HFFc6 (cell line): ENCODE measurements around the gene HCRT. TPM values are rescaled to one million over a fixed set of nuclear protein-coding genes. Genes with fewer than 3 reads are reported as not detected.

Experiments
- DNase-seq: peaks from one replicate; pipeline ENCODE4 v3.0.0-alpha.2; 2018
- H3K27ac Mint-ChIP-seq: 2 replicates; pipeline ENCODE4 v1.8.0; 2020; ENCODE audit warnings: mild to moderate bottlenecking, mixed read lengths
- H3K27me3 Mint-ChIP-seq: 2 replicates; pipeline ENCODE4 v1.8.0; 2021; ENCODE audit warnings: mild to moderate bottlenecking, moderate library complexity, mixed read lengths; ENCODE audit not compliant: insufficient read depth
- H3K36me3 Mint-ChIP-seq: 2 replicates; pipeline ENCODE4 v1.8.0; 2021; ENCODE audit warnings: low read depth, mixed read lengths
- H3K4me1 Mint-ChIP-seq: 2 replicates; pipeline ENCODE4 v1.8.0; 2020; ENCODE audit warnings: low read depth, mixed read lengths
- H3K4me3 Mint-ChIP-seq: 2 replicates; pipeline ENCODE4 v1.8.0; 2020; ENCODE audit warnings: mild to moderate bottlenecking, moderate library complexity, mixed read lengths
- H3K9me3 Mint-ChIP-seq: 2 replicates; pipeline ENCODE4 v1.8.0; 2020; ENCODE audit warnings: mild to moderate bottlenecking, mixed read lengths
- total RNA-seq, 6 experiments: library from RNA; stranded (reverse); fragmentation: NEBNext Ultra II Directional; extraction: Animal tissue kit (Norgen Biotek cat#: 25700); gene quantifications; 2 replicates in 1 of 6; 3 replicates in 5 of 6; pipeline ENCODE4 v1.2.3, GENCODE V29; 2021
- TF ChIP-seq, protein P1 (sequence below): fragments of 200-600 bp; sonication (generic); IDR thresholded peaks from 2 replicates; pipeline ENCODE4 v1.5.0; 2021; ENCODE audit warnings: antibody characterized with exemption, mild to moderate bottlenecking

Gene HCRT
- total RNA-seq, 6 experiments from 2014 or later: not detected

DNA sequence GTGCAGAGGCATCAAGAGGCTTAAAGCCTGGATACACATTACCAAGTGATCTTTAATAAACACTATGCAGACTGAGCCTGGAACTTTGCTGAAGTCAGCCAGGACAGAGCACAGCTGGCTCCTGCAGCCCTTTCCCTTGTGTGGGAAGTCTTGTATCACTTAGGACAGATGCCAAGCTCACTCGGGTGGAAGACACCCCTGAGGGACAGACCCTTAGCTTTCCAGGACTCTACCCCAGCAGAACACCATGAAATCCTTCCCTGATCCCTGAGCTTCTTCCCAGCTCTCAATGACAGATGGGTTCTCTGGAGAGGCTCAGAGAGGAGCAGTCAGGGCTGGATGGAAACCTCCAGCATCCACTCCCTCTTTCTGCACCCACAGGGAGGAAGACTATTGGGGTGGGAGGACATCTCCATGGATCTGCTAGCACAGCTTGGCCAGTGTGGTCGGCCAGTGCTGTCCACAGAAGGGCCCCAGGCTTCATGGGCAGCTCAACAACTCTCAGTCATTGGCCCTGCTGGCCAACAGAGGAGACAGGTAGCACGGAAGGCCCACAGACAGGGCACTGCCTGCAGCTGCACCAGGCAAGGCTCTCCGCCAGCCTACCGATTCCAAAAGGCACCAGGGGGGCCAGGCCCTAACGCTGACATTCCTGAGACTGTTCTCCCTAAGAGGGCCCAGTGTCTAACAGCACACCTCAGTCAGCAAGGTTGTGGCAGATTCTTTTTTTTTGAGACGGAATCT lies 46.3 kb downstream of the HCRT start:
- Mint-ChIP-seq H3K4me3 (no peak overlapping the region), H3K27ac (no peak overlapping the region), H3K9me3 (no peaks in the 10 kb centered on the region), H3K27me3 (peaks cover 3% of the 10 kb centered on the region), H3K36me3 (peaks cover 10% of the 10 kb centered on the region), H3K4me1 (peaks cover 54% of the 10 kb centered on the region)
- no peak for DNase-seq
- TF ChIP-seq, protein P1, sequence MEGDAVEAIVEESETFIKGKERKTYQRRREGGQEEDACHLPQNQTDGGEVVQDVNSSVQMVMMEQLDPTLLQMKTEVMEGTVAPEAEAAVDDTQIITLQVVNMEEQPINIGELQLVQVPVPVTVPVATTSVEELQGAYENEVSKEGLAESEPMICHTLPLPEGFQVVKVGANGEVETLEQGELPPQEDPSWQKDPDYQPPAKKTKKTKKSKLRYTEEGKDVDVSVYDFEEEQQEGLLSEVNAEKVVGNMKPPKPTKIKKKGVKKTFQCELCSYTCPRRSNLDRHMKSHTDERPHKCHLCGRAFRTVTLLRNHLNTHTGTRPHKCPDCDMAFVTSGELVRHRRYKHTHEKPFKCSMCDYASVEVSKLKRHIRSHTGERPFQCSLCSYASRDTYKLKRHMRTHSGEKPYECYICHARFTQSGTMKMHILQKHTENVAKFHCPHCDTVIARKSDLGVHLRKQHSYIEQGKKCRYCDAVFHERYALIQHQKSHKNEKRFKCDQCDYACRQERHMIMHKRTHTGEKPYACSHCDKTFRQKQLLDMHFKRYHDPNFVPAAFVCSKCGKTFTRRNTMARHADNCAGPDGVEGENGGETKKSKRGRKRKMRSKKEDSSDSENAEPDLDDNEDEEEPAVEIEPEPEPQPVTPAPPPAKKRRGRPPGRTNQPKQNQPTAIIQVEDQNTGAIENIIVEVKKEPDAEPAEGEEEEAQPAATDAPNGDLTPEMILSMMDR: no peak

DNA sequence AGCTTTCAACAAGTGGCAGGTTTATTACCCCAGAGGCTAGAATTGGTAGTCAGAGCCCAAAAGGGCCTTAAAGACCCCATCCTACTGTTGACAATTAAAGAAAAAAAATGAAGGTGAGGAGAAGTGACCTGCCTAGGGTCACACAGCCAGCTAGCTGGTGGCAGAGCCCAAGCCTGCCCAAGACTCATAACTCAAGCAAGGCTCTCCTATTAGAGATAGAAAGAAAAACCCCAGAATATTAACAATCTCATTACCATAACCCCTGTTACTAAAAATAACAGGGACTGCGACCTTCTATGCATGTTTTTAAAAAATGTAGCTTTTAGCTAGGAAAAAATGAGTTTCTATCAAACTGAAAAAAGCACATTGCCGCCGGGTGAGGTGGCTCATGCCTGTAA lies 48.6 kb downstream of the HCRT start:
- peaks cover 3% of the 10 kb centered on the region for H3K27me3 Mint-ChIP-seq
- H3K9me3 Mint-ChIP-seq: no peaks in the 10 kb centered on the region
- H3K4me3 Mint-ChIP-seq: no peak overlapping the region
- TF ChIP-seq, protein P1: no peak
- H3K27ac Mint-ChIP-seq: 0 out of 2 replicates have a peak overlapping the region, but pooled peaks have one; percentile 89
- peaks cover 18% of the 10 kb centered on the region for H3K36me3 Mint-ChIP-seq
- H3K4me1 Mint-ChIP-seq: peaks cover 55% of the 10 kb centered on the region
- no peak for DNase-seq

DNA sequence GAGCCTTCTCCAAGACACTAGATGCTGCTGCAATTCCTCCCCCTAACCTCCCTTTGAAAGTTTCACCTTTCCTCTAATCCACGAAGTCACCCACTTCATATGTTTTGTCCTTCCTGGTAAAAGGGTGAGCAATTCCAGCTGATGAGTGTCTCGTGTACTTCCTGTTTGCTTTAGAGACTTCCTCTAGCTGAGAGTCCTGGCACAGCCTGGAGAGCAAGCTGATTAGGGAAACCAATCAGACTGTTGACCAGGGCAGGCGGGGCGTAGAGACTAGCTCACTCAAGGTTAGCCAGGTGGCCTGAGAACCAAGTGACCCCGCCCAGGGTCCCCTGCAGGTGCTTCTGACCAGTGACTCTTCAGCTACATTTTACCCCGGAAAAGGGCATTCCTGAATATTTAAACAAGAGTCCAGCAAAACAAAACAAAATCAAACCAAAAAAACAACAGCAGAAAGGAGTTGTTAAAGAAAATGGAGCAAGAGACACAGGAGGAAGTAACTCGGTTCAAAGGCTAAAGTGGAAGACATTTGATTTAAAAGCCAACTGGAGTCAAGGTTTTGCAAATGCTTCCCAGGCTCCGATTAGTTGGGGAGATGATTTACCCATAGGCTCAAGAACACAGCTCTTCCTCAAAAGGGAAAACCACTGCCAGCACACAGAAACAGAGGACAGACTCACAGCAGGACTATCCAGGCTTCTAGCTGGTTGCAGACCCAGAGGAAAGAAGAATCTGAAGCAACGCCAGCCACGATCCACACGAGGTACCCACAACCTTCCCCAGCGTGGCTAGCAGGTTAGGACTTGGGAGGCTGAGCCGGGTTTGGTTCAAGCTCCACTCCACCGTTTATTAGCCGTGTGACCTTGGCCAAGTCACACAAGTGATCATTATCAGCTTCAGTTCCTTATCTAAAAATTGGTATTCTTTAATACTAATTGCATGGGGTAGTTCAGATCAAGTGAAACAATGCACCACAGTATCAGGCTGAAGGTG lies 49.3 kb downstream of the HCRT start:
- DNase-seq: peak; percentile 57
- Mint-ChIP-seq H3K9me3 (no peaks in the 10 kb centered on the region), H3K4me1 (peaks cover 55% of the 10 kb centered on the region), H3K36me3 (peaks cover 23% of the 10 kb centered on the region), H3K27ac (peak overlapping the region; percentile 89), H3K4me3 (peak overlapping the region; percentile 62), H3K27me3 (peaks cover 3% of the 10 kb centered on the region)
- TF ChIP-seq, protein P1: no peak

DNA sequence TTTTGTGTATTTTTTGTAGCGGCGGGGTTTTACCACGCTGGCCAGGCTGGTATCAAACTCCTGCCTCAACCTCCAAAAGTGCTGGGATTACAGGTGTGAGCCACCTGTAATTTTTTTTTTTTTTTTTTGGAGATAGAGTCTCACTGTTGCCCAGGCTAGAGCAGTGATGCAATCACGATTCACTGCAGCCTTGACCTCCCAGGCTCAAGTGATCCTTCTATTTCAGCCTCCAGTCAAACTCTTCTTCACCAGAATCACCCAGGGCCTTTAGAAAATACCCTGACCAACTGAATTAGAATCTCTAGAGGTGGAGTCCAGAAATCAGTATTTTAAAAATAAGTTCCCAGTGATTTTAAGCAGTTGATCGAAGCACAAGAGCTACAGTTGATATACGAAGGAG lies 50.1 kb downstream of the HCRT start:
- H3K36me3 Mint-ChIP-seq: peaks cover 28% of the 10 kb centered on the region
- H3K27me3 Mint-ChIP-seq: peaks cover 6% of the 10 kb centered on the region
- DNase-seq: no peak
- peaks cover 60% of the 10 kb centered on the region for H3K4me1 Mint-ChIP-seq
- H3K9me3 Mint-ChIP-seq: no peaks in the 10 kb centered on the region
- peak overlapping the region; percentile 89 for H3K27ac Mint-ChIP-seq
- TF ChIP-seq, protein P1: no peak
- H3K4me3 Mint-ChIP-seq: peak overlapping the region; percentile 62; the same call in 1 of the 2 replicates

Other genes starting within 250 kb of the HCRT start
- gene CNP, start 218.7 kb downstream of the HCRT start, total RNA-seq: 100 to 1,000 TPM; 105 to 118 (median 111) TPM
- 100 to 1,000 TPM in 3 of 6 experiments, 10 to 100 TPM in 3; 85.0 to 115 (median 100) TPM for gene DNAJC7, start 168.0 kb downstream of the HCRT start, total RNA-seq
- 10 to 100 TPM; 37.1 to 43.9 (median 40.3) TPM for gene NKIRAS2, start 165.4 kb downstream of the HCRT start, total RNA-seq
- under 1 TPM in 4 of 6 experiments, not detected in 2; 0.07 to 0.10 (median 0.08) TPM for gene C17orf113, start 134.9 kb downstream of the HCRT start, total RNA-seq
- gene ZNF385C, start 87.0 kb downstream of the HCRT start, total RNA-seq: not detected
- 1 to 10 TPM; 4.0 to 5.3 (median 4.2) TPM for gene DHX58, start 72.7 kb downstream of the HCRT start, total RNA-seq
- 10 to 100 TPM; 21.5 to 36.2 (median 25.3) TPM for gene KAT2A, start 64.1 kb downstream of the HCRT start, total RNA-seq
- gene HSPB9, start 62.6 kb downstream of the HCRT start, total RNA-seq: not detected
- gene RAB5C, start 30.5 kb downstream of the HCRT start, total RNA-seq: 100 to 1,000 TPM; 184 to 204 (median 193) TPM
- not detected for gene KCNH4, start 4.3 kb downstream of the HCRT start, total RNA-seq
- 1 to 10 TPM; 1.5 to 7.5 (median 6.4) TPM for gene GHDC, start 9.0 kb upstream of the HCRT start, total RNA-seq
- gene STAT5B, start 90.9 kb upstream of the HCRT start, total RNA-seq: 10 to 100 TPM; 16.8 to 22.5 (median 20.1) TPM
- gene STAT5A, start 103.0 kb upstream of the HCRT start, total RNA-seq: 1 to 10 TPM in 1 of 6 experiments, under 1 TPM in 5; 0.27 to 1.0 (median 0.53) TPM
- gene STAT3, start 203.0 kb upstream of the HCRT start, total RNA-seq: 10 to 100 TPM; 65.3 to 74.5 (median 68.8) TPM
- gene CAVIN1, start 237.8 kb upstream of the HCRT start, total RNA-seq: 1,000 to 10,000 TPM; 1,059 to 1,221 (median 1,100) TPM